Measurements from ENCODE around the gene ZNF664.

ZNF664 gene

DNA sequence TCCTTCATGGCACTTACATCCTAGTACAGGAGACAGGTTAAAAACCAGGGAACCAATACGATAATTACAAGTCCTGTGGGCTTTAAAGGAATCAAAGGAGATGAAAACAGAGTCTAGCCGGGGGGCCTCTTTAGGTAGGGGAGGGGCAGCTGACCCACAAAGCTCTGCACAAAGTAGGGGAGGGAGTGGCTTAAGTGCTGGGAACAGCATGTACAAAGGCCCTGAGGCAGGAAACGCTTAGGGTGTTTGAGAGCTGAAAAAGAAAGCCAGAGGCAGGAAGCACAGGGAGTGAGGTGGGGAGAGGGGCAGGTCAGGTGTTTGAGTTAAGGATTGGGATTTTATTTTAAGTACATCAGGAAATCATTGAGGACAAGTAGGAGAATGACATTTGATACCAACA, 37.7 kb downstream of the ZNF664 start:
- DNase-seq (ENCODE audit: low spot score), result no peak

DNA sequence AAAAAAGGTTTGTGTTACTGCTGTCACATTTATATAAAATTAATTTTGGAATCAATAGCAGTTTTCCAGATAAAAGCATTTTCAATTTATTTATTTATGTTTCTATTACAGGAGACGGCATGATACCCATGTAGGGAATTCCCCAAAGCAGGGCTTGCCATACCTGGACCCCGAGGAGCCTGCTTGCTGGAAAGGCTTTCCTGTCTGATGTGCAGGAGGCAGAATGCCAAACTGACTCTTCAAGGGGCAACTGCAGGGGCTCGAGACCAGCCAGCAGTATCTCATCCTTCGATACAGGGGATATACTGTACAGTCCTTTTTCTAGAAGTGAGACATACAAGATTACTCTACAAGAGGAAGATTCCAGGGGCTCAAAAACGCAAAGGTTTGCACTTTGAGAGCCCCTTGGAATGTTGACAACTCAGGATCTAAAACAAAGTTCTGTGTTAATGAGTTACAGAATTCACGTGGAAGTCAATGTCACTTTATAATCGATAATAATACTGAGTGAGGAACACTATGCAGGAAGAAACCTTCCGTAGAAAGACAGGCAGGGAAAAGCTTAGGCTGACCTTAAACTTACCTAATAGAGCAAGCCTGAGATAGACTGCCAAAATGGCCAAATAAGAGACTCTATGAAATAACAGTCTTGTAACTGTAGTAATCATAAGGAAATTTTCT, 38.6 kb downstream of the ZNF664 start:
- DNase-seq (ENCODE audit: low spot score), result no peak

GRCh38 chr12:124013073-124013472, 40.1 kb downstream of the ZNF664 start:
- no peak for DNase-seq (ENCODE audit: low spot score)

- no peak for DNase-seq (ENCODE audit: low spot score)
Measured at GRCh38 chr12:124015494-124016461, 42.8 kb downstream of the ZNF664 start.

DNA sequence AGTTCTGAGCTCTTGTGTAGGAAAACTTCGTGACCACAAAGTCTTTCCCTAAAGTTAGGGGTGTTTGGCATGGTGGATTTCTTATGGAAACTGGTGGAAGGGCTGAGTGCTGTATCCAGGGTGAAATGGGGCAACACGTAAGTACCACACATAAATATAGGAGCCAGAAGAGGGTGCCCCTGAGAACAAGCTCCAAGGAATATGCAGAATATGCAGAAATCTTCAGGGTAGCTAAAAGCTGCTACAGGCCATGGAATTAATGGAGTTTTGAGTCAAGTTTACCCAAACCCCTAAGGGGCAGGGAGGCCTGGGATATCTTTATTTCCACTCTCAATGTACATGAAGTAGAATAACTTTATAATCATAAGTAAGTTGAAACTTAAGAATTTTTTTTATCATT, 44.0 kb downstream of the ZNF664 start:
- DNase-seq (ENCODE audit: low spot score), result no peak

DNA sequence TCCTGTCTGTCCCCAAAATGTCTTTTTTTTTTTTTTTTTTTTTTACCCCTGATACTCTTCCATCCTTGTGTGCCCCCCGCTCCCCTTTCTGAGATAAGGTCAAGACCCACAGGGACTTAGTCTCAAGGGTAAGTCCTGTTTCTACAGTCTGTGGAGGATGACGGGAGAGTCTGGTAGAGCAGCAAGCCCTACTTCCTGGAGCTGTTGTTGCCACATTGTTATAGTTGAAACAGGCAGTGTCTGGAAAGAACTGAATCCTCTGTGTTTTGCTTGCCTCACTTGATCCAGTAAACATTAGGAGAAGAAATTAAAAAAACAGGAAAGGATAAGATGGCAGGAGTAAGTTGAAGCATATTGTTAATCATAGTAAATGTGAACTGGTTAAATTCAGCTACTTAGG, 45.5 kb downstream of the ZNF664 start:
- DNase-seq (ENCODE audit: low spot score), result no peak

- no peak for DNase-seq (ENCODE audit: low spot score)
Measured at GRCh38 chr12:124019115-124019514, 46.1 kb downstream of the ZNF664 start.

GRCh38 chr12:124020514-124020949, 47.5 kb downstream of the ZNF664 start:
- DNase-seq (ENCODE audit: low spot score), result peak; percentile 39

- DNase-seq (ENCODE audit: low spot score), result no peak
Measured at GRCh38 chr12:124021007-124021406, 48.0 kb downstream of the ZNF664 start.

DNA sequence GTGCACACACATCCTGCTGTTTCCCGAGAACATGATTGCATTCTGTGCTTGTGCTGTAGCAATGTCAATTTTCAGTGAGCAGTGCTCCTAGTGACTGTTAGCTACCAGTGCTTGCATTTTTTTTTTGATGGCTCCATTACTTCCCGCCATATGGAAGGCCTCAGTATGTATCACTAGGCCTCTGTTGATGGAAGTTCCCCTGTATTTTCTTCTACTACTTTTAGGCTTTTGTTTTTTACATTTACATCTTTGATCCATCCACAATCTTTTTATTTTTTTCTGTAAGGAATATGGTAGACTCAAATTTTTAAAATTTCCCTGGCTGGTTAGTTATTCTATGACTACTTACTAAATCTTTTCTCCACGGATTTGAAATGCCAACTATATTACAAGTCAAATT, 49.1 kb downstream of the ZNF664 start:
- no peak for DNase-seq (ENCODE audit: low spot score)

- DNase-seq (ENCODE audit: low spot score), result peak; percentile 32
Measured at GRCh38 chr12:124024263-124024678, 51.3 kb downstream of the ZNF664 start.

DNA sequence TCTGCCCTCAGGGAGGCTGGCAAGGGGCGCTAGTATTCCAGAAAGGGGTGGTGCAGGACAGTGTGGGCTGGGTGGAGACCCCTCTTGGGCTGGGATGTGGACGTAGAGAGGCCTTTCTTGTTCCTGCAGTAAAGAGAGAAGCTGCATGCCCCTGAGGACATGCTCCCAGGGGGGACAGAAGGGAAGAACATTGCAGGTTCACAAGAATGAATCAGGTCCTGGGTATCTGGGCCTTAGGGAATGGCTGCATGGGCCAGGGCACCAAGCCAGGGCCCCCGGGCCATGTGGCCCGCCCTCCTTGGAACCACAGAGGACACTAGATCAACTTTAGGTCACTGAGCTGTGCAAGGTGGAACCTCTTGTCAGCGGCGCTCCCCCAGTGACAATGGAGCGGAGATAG, 51.8 kb downstream of the ZNF664 start:
- DNase-seq (ENCODE audit: low spot score), result no peak

DNA sequence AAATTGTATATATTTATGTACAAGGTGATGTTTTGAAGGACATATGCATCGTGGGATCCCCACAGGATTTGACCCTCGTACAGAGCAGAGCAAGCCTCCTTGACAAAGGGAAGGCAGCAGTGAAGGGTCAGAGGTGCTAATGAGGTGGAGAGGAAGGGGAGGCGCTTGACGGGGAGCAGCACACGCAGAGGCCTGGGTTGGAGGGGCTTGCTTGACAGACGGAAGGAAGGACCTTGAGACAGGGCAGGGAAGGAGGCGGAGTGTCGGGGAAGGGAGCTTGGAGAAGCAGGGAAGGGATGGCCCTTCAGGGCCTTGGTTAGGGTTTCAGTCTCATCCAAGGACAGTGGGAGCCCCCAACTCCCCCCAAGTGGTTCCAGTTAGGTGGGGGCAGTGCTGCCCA, 52.6 kb downstream of the ZNF664 start:
- no peak for DNase-seq (ENCODE audit: low spot score)

- peak; percentile 52 for DNase-seq (ENCODE audit: low spot score)
Measured at GRCh38 chr12:124026755-124027745, 54.0 kb downstream of the ZNF664 start.

GRCh38 chr12:124027753-124028554, 54.9 kb downstream of the ZNF664 start:
- no peak for DNase-seq (ENCODE audit: low spot score)

GRCh38 chr12:124028555-124028925, 55.5 kb downstream of the ZNF664 start:
- no peak for DNase-seq (ENCODE audit: low spot score)

GRCh38 chr12:124030008-124030407, 57.0 kb downstream of the ZNF664 start:
- no peak for DNase-seq (ENCODE audit: low spot score)

DNA sequence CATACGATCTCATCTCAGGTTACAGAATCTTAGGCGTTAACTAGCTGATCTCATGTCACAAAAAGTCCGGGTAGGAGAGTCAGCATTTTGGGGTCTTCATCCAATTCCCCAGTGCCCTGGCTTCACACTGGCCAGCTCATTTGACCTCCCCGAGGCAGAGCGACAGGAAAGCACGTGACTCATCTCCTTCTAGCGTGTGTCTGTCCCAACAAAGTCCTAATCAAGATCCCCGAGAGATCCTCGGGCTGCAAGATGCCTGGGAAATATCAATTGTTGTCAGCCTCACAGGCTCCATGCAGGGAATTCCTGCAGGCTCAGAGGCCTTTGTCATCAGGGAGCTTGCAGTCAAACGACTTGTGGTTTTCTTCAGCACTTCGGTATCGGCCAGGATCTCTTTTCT, 57.5 kb downstream of the ZNF664 start:
- DNase-seq (ENCODE audit: low spot score), result peak; percentile 79

DNA sequence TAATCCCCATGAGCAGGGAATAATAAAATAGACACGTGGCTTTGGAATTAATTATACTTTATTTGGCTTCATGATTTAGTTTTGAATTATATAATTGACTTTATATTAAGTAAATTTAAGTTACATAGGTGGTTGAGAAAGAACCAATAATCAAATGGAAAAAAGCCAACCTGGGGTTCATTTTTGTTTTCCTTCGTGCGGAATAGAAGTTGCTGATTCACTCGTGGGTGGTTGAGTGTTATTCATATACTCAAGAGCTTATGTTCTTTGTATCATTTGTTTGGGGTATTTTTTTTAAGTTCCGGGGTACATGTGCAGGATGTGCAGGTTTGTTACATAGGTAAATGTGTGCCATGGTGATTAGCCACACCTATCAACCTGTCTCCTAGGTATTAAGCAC, 58.0 kb downstream of the ZNF664 start:
- DNase-seq (ENCODE audit: low spot score), result no peak

DNA sequence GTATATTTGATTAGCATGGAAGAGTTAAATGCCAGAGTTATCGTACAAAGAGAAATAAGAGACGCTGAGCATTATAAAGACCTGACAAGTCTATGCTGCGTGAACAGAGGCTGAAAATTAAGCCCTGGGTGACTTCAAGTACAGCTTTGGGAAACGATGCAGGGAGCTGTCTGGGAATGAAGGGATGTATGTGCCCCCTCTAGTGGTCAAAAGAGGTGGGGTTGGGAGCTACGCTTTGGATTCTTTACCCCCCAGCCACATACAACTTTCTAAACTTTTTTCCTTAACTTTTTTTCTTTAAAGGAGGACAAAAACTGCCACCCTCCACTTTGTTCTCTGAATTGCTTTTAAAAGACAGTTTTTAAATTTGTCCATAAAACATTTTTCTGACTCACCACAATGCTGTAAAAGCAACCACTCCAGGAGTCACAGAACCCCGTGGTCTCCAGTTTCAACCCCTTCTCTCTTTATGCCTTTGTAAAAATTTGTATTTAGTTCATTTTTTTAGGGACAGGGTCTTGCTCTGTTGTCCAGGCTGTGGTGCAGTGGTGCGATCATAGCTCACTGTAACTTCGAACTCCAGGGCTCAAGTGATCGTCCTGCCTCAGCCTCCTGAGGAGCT, 59.4 kb downstream of the ZNF664 start:
- DNase-seq (ENCODE audit: low spot score), result peak; percentile 90

- no peak for DNase-seq (ENCODE audit: low spot score)
Measured at GRCh38 chr12:124033859-124034258, 60.8 kb downstream of the ZNF664 start.

Data from GM03348 (cell line).